CD14-positive monocyte (primary cell): Measurements from ENCODE around the gene CDRT15. TPM values are rescaled to one million over a fixed set of nuclear protein-coding genes. Genes with fewer than 3 reads are reported as not detected.

Experiments used
- DNase-seq, 3 donors: peaks; one replicate each; pipeline ENCODE4 v3.0.0-alpha.2; 2011 to 2022
- H2AFZ ChIP-seq: 2 replicates; pipeline ENCODE4 v1.6.0; 2012; ENCODE audit warnings: mild to moderate bottlenecking, low read depth, low read length, inconsistent platforms; ENCODE audit not compliant: insufficient read depth, poor library complexity, severe bottlenecking
- H3K27ac ChIP-seq, 2 donors: 1 replicate in 1 of 2; 2 replicates in 1 of 2; pipeline ENCODE4 v1.5.1; 2012 to 2013; ENCODE audit warnings: low read length in 2 of 2, control low read depth in 1 of 2, inconsistent platforms in 1 of 2, low read depth in 1 of 2, mild to moderate bottlenecking in 1 of 2
- H3K27me3 ChIP-seq, 2 donors: one replicate each; pipeline versions ENCODE4 v1.6.0 to v1.6.1; 2011 to 2013; ENCODE audit warnings: low read length in 2 of 2; ENCODE audit not compliant: control insufficient read depth in 2 of 2, insufficient read depth in 2 of 2
- H3K36me3 ChIP-seq, 2 donors: replicated peaks in 1 of 2; 1 replicate in 1 of 2; 2 replicates in 1 of 2; pipeline versions ENCODE4 v1.5.1 to v1.6.1; 2012 to 2013; ENCODE audit warnings: low read length in 2 of 2, control low read depth in 1 of 2, inconsistent platforms in 1 of 2, mild to moderate bottlenecking in 1 of 2; ENCODE audit not compliant: insufficient read depth in 2 of 2, control insufficient read depth in 1 of 2
- H3K4me1 ChIP-seq, 2 donors: 1 replicate in 1 of 2; 2 replicates in 1 of 2; pipeline versions ENCODE4 v1.5.1 to v1.6.1; 2012 to 2013; ENCODE audit warnings: low read length in 2 of 2, control low read depth in 1 of 2, inconsistent platforms in 1 of 2, mild to moderate bottlenecking in 1 of 2, moderate library complexity in 1 of 2; ENCODE audit not compliant: insufficient read depth in 2 of 2, control insufficient read depth in 1 of 2
- H3K4me2 ChIP-seq: replicated peaks from 2 replicates; pipeline ENCODE3; 2012; ENCODE audit warnings: low read length, moderate library complexity, mild to moderate bottlenecking; ENCODE audit not compliant: poor library complexity, severe bottlenecking; ENCODE audit errors: extremely low read depth
- H3K4me3 ChIP-seq, 3 experiments: fragments of 200-600 bp in 1 of 3; sonication (generic) in 1 of 3; replicated peaks in 1 of 3; 1 replicate in 2 of 3; 2 replicates in 1 of 3; pipeline ENCODE4 v1.5.1; 2011 to 2013; ENCODE audit warnings: low read length in 3 of 3, mild to moderate bottlenecking in 3 of 3, control low read depth in 2 of 3, low read depth in 2 of 3, inconsistent platforms in 1 of 3, moderate library complexity in 1 of 3
- H3K79me2 ChIP-seq: 2 replicates; pipeline ENCODE4 v1.6.0; 2012; ENCODE audit warnings: mild to moderate bottlenecking, control low read depth, inconsistent platforms, low read length, moderate library complexity; ENCODE audit not compliant: insufficient read depth
- H3K9ac ChIP-seq: 2 replicates; pipeline ENCODE4 v1.6.0; 2017; ENCODE audit warnings: low read length, mild to moderate bottlenecking; ENCODE audit not compliant: insufficient read depth, poor library complexity, severe bottlenecking
- H3K9me3 ChIP-seq, 2 donors: replicated peaks in 1 of 2; 1 replicate in 1 of 2; 2 replicates in 1 of 2; pipeline versions ENCODE4 v1.5.1 to v1.6.1; 2012 to 2013; ENCODE audit warnings: low read length in 2 of 2, control low read depth in 1 of 2; ENCODE audit not compliant: control insufficient read depth in 1 of 2, insufficient read depth in 1 of 2
- H4K20me1 ChIP-seq: 2 replicates; pipeline ENCODE4 v1.6.0; 2012; ENCODE audit warnings: mild to moderate bottlenecking, low read length, control low read depth, moderate library complexity; ENCODE audit not compliant: insufficient read depth
- H3K27ac Mint-ChIP-seq, 7 donors: one replicate each; pipeline ENCODE4 v1.8.0; 2020; ENCODE audit warnings: mild to moderate bottlenecking in 7 of 7, mixed read lengths in 7 of 7, moderate library complexity in 6 of 7, inconsistent platforms in 2 of 7
- H3K27me3 Mint-ChIP-seq, 3 donors: one replicate each; pipeline ENCODE4 v1.8.0; 2021 to 2022; ENCODE audit warnings: low read depth in 3 of 3, mild to moderate bottlenecking in 3 of 3, mixed read lengths in 3 of 3, moderate library complexity in 3 of 3, inconsistent platforms in 1 of 3
- H3K36me3 Mint-ChIP-seq, 2 donors: one replicate each; pipeline ENCODE4 v1.8.0; 2020; ENCODE audit warnings: mixed read lengths in 2 of 2, inconsistent platforms in 1 of 2, mild to moderate bottlenecking in 1 of 2
- H3K4me1 Mint-ChIP-seq: one replicate; pipeline ENCODE4 v1.8.0; 2020; ENCODE audit warnings: mild to moderate bottlenecking, mixed read lengths
- H3K4me3 Mint-ChIP-seq, 2 donors: one replicate each; pipeline ENCODE4 v1.8.0; 2020; ENCODE audit warnings: mild to moderate bottlenecking in 2 of 2, mixed read lengths in 2 of 2, moderate library complexity in 1 of 2
- H3K9me3 Mint-ChIP-seq, 7 donors: one replicate each; pipeline ENCODE4 v1.8.0; 2020 to 2022; ENCODE audit warnings: mixed read lengths in 7 of 7, mild to moderate bottlenecking in 6 of 7, moderate library complexity in 6 of 7, inconsistent platforms in 2 of 7
- CTCF ChIP-seq: fragments of 200-600 bp; IDR thresholded peaks from one replicate; pipeline ENCODE4 v1.8.0; 2022; ENCODE audit warnings: antibody characterized with exemption, mild to moderate bottlenecking
- WGBS: methylation state at CpG from one replicate; pipeline ENCODE4 v1.1.5; 2013; ENCODE audit warnings: missing lambda C conversion rate; ENCODE audit not compliant: insufficient coverage; 5-methylcytosine and 5-hydroxymethylcytosine counted together
- intact Hi-C, 2 donors: fragments of 100-400 bp; cut with micrococcal nuclease; formaldehyde crosslinking; loops; one replicate each; pipeline versions ENCODE4 v1.15.0 to v1.15.1; 2023
- polyA plus RNA-seq, 3 donors: library from polyadenylated mRNA; depleted of rRNA in 1 of 3; unstranded in 2 of 3; stranded (reverse) in 1 of 3; fragments of 300-500 nt in 2 of 3; fragments of >200 nt in 1 of 3; fragmentation: Illumina TruSeq in 2 of 3; gene quantifications; 1 replicate in 2 of 3; 2 replicates in 1 of 3; pipeline ENCODE4 v1.2.3, GENCODE V29; 2012 to 2021

CDRT15 gene
- polyA plus RNA-seq, 3 donors = not detected

GRCh38 chr17:14201021-14201987, 35.4 kb downstream of the CDRT15 start:
- Mint-ChIP-seq H3K9me3 (peaks cover 0 to 2% (median 0%) of the 10 kb centered on the region in 7 donors), H3K4me1 (peaks cover 25% of the 10 kb centered on the region), H3K27ac (peak overlapping the region; percentile 37 to 93 (median 76)), H3K4me3 (peak overlapping the region in 1 of 2 donors; percentile 28), H3K36me3 (peaks cover 54 to 62% of the 10 kb centered on the region in 2 donors), H3K27me3 (peaks cover 0 to 5% (median 3%) of the 10 kb centered on the region in 3 donors)
- intact Hi-C loops = no loop called here
- no peak overlapping the region for H3K4me3 ChIP-seq
- peaks cover 9 to 12% of the 10 kb centered on the region in 2 donors for H3K4me1 ChIP-seq
- no peak overlapping the region for H3K4me2 ChIP-seq
- H3K79me2 ChIP-seq = no peaks in the 10 kb centered on the region
- WGBS = 40% methylated on average over 7 of the region's 10 CpGs
- H3K27ac ChIP-seq = peak overlapping the region in 1 of 2 donors; percentile 60
- peak overlapping the region; percentile 23 for H3K9ac ChIP-seq
- H3K27me3 ChIP-seq = no peaks in the 10 kb centered on the region
- no peak overlapping the region for H2AFZ ChIP-seq
- DNase-seq = peak; percentile 14 to 59 (median 39)
- H3K36me3 ChIP-seq = peaks cover 6 to 41% of the 10 kb centered on the region in 2 donors
- TF ChIP-seq CTCF = no peak
- H3K9me3 ChIP-seq = no peaks in the 10 kb centered on the region
- no peaks in the 10 kb centered on the region for H4K20me1 ChIP-seq

GRCh38 chr17:14200354-14200753, 36.3 kb downstream of the CDRT15 start:
- no peak for DNase-seq
- Histone ChIP-seq H3K36me3 (peaks cover 4 to 39% of the 10 kb centered on the region in 2 donors), H3K27me3 (no peaks in the 10 kb centered on the region), H3K4me1 (peaks cover 9 to 12% of the 10 kb centered on the region in 2 donors), H3K9ac (no peak overlapping the region), H4K20me1 (no peaks in the 10 kb centered on the region), H3K79me2 (no peaks in the 10 kb centered on the region), H3K27ac (no peak overlapping the region), H3K4me2 (no peak overlapping the region), H3K9me3 (no peaks in the 10 kb centered on the region), H3K4me3 (no peak overlapping the region), H2AFZ (no peak overlapping the region)
- intact Hi-C loops = no loop called here
- TF ChIP-seq CTCF = no peak
- Mint-ChIP-seq H3K4me3 (no peak overlapping the region), H3K36me3 (peaks cover 57 to 62% of the 10 kb centered on the region in 2 donors), H3K9me3 (peaks cover 0 to 2% (median 0%) of the 10 kb centered on the region in 7 donors), H3K27me3 (peaks cover 0 to 3% (median 3%) of the 10 kb centered on the region in 3 donors), H3K27ac (no peak overlapping the region), H3K4me1 (peaks cover 29% of the 10 kb centered on the region)
- WGBS = no CpG with 5 or more reads among the region's 4 CpGs
